LNCaP clone FGC (cell line): ENCODE data around the gene CA5A.
"Not testable (repeated sequence)": the region's sequence is repeated elsewhere in the genome, so short reads cannot be mapped to it uniquely, and the experiment has no call there.

Experiments used
- DNase-seq: peaks from one replicate; pipeline ENCODE4 v3.0.0-alpha.2; 2011; ENCODE audit warnings: low read depth
- H3K4me3 ChIP-seq: 2 replicates; pipeline ENCODE4 v1.5.1; 2011; ENCODE audit warnings: mild to moderate bottlenecking, low read depth, low read length, control low read depth
- CTCF ChIP-seq: IDR thresholded peaks from 2 replicates; pipeline ENCODE4 v1.5.1; 2012; ENCODE audit warnings: mild to moderate bottlenecking; ENCODE audit not compliant: control insufficient read depth, insufficient read depth; ENCODE audit errors: extremely low read depth

CA5A gene

DNA sequence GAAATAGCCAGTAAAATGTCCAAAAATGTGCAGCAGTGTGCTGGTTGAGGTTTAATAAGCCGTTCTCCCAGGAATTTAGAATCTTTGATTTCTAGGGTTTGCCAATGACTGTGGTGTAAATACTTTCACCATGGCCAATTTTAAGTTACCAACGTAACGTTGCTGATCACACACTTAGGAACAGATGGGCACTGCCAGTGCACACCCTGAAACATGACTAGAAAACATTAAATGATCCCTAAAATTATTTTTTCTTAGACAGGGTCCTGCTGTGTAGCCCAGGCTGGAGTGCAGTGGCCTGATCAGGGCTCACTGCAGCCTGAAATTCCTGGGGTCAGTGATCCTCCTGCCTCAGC, 3.2 kb downstream of the CA5A start:
- no peak overlapping the region for H3K4me3 ChIP-seq
- TF ChIP-seq CTCF: no peak
- no peak for DNase-seq

- not testable (repeated sequence) for H3K4me3 ChIP-seq, DNase-seq
Measured at GRCh38 chr16:87932475-87933139, 3.7 kb downstream of the CA5A start.

DNA sequence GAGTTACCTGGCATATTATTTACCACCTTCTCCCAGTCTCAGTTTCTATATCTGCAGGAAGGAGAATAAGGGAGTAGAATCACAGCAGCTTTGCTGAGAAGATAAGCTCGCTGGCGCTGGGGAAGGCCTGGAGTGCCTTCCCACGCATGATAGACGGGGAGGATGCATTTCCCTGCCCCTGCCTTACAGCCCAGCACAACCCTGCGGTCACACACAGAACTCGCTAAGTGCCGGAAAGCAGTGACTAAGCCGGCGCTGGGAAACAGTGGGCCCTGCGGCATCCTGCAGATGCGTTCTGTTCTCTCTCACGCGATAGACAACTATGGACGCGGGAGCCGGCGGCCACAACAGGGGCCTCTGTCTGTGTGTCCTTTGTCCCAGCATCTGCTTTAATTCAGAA, 4.8 kb downstream of the CA5A start:
- no peak overlapping the region for H3K4me3 ChIP-seq
- DNase-seq: no peak
- TF ChIP-seq CTCF: no peak

DNA sequence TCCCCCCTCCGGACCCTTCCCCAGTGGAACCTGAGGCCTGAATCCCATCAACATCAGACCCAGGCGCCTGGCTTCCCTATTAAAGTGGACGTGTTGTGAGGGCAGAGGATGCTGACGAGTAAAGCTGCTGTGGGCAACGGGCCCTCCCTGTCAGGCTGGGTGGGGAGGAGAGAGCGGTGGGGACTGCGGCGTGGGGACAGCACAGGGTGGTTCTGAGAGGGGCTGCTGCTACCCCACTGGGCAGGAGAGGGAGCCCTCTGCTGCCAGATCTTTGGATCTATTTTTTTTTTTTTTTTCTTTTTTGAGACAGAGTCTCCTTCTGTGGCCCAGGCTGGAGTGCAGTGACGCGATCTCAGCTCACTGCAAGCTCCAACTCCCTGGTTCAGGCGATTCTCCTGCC, 5.9 kb downstream of the CA5A start:
- no peak for TF ChIP-seq CTCF
- H3K4me3 ChIP-seq: no peak overlapping the region
- DNase-seq: no peak

- no peak for DNase-seq
- no peak overlapping the region for H3K4me3 ChIP-seq
- TF ChIP-seq CTCF: no peak
Measured at GRCh38 chr16:87929986-87930385, 6.3 kb downstream of the CA5A start.

DNA sequence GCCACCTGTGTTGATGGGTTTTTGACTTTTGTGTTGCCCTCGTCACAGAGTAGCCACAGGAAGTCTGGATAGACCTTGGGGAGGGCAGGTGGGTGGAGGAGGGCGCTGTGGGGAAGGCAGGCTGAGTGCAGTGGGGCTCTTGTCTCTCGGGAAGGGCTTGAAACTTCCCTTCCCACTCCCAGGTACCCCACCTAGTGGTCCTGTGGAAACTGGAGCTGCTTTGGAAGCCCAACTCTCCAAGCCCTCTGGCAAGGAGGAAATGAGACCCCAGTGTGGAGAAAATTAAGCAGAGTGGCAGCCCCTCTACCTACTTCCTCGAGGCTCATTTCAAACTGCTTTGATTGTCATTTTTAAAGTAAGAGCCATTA, 9.2 kb downstream of the CA5A start:
- TF ChIP-seq CTCF: no peak
- H3K4me3 ChIP-seq: no peak overlapping the region
- DNase-seq: no peak

DNA sequence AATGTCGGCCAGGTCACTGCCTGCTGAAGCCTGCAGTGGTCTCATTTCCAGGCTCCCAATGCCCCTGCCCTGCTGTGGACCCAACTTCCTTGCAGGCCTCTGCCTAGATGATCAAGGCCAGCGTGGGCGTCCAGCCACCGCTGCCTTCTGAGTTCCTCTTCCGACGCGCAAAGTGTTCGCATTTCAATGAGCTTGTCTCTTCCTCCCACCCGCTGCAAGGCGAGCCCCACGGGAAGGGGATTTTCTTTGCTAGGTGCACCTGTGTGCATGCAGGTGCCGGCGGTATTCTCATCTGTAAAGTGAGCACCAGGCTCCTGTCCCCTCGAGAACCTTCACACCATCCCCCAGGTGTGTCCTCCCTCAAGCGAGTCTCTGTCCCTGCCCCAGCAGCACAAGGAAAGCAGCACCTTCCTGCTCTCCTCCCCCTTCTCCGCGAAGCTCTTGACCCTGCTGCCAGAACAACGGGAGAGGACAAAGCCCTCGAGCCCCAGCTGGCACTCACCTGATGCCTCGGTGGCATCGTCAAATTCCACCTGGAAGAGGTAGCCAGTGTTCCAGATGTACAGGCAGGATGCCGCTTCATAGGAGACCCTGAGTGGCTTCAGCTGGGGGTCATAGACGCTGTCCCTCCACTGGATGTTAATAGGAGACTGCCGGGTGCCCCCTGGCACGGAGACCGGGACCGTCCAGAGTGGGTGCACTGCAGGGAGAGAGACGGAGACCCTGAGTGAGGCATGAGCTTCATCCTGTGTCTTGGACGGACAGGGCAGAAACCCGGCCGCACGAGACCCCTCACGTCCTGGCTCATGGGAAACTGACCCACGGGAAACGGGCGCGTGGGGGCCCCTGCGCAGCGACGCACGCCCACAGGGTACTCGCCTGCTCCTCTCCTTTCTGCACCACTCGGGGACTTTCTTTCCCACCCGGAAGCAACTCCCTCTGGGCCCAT, 9.8 kb downstream of the CA5A start:
- TF ChIP-seq CTCF: no peak
- DNase-seq: no peak
- no peak overlapping the region for H3K4me3 ChIP-seq
